Vagina (tissue), 2 donors: ENCODE data around the gene GNA15. TPM values are rescaled to one million over a fixed set of nuclear protein-coding genes. Genes with fewer than 3 reads are reported as not detected.

Experiments
- DNase-seq, 2 donors: peaks; one replicate each; pipeline ENCODE4 v3.0.0-alpha.2; 2017; ENCODE audit errors: extremely low spot score in 2 of 2
- H3K27ac ChIP-seq: fragments of 200-600 bp; sonication (generic); one replicate; pipeline ENCODE4 v1.5.1; 2019
- H3K27me3 ChIP-seq: fragments of 200-600 bp; sonication (generic); one replicate; pipeline ENCODE4 v1.5.1; 2019
- H3K36me3 ChIP-seq, 2 donors: fragments of 200-600 bp; sonication (generic); one replicate each; pipeline ENCODE4 v1.5.1; 2017 to 2019
- H3K4me1 ChIP-seq: fragments of 200-600 bp; sonication (generic); one replicate; pipeline ENCODE4 v1.5.1; 2019
- H3K4me3 ChIP-seq, 2 donors: fragments of 200-600 bp; sonication (generic); 1 replicate in 1 of 2; 2 replicates in 1 of 2; pipeline ENCODE4 v1.5.1; 2016 to 2019
- H3K9me3 ChIP-seq: fragments of 200-600 bp; sonication (generic); one replicate; pipeline ENCODE4 v1.5.1; 2019
- POLR2A ChIP-seq, 2 donors: fragments of 450-650 bp; IDR thresholded peaks; one replicate each; pipeline ENCODE4 v1.6.1; 2017; ENCODE audit warnings: antibody characterized with exemption in 2 of 2, mild to moderate bottlenecking in 2 of 2, moderate library complexity in 2 of 2
- POLR2AphosphoS5 ChIP-seq, 2 donors: sonication (generic); formaldehyde crosslinking; IDR thresholded peaks; one replicate each; pipeline ENCODE4 v1.9.0; 2017; ENCODE audit warnings: antibody characterized with exemption in 2 of 2, mild to moderate bottlenecking in 2 of 2, low read depth in 1 of 2; ENCODE audit not compliant: insufficient read depth in 1 of 2
- intact Hi-C: fragments of 100-400 bp; cut with DNase I; formaldehyde crosslinking; loops from one replicate; pipeline ENCODE4 v1.15.1; 2023
- total RNA-seq: library from RNA; depleted of rRNA; stranded (reverse); fragments of >200 nt; gene quantifications from one replicate; pipeline ENCODE4 v1.2.3, GENCODE V29; 2016
- TF ChIP-seq, protein P1 (sequence below), 3 experiments: fragments of 450-650 bp in 2 of 3; fragments of 200-600 bp in 1 of 3; sonication (generic) in 1 of 3; IDR thresholded peaks; one replicate each; pipeline ENCODE4 v1.5.1; 2017 to 2019; ENCODE audit warnings: antibody characterized with exemption in 3 of 3, mild to moderate bottlenecking in 2 of 3, moderate library complexity in 2 of 3

The GNA15 gene
- total RNA-seq, 1 donor from 2014 or later = 28.2 TPM

- H3K27me3 ChIP-seq = no peaks in the 10 kb centered on the region
Measured at GRCh38 chr19:3149089-3149488, 13.3 kb downstream of the GNA15 start.

DNA sequence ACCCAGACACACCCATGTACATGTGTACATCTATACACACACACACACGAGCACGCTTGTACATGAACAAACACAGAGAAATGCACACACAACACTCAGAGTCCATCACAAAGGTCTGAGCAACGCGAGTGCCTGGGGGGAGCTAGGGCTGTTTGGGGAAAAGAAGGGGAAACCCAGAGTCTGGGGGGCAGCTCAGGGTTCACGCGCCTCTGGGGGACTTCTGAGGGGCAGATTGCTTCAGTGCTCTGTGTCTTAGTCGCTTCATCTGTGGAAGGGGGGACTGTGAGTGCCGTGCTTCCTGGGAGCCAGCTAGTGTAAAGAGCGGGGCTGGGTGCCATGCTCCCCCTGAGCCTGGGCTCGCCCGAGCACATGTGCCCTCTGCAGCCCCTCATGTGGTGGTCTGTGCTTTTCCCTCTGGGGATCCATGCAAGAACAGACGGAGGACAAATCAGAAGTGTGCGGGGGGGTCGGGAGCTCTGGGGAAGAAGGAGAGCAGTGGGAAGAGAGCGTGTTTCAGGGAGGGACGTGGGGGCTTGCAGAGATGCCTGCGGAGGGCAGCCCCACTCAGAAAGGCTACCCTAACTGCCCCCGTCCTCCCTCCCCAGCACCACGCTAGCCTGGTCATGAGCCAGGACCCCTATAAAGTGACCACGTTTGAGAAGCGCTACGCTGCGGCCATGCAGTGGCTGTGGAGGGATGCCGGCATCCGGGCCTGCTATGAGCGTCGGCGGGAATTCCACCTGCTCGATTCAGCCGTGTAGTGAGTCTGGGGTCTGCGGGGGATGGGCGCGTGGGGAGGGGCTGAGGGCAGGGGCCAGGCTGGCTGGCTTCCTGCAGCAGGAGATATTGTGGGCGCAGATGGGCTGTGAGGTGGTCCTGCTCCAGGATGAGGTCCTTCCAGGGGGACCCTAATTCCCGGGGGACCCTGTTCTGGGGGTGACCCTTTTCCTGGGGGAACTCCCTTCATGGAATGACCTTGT lies 14.0 kb downstream of the GNA15 start:
- Histone ChIP-seq H3K27ac (no peak overlapping the region), H3K9me3 (no peaks in the 10 kb centered on the region), H3K27me3 (no peaks in the 10 kb centered on the region), H3K36me3 (no peaks in the 10 kb centered on the region), H3K4me3 (no peak overlapping the region), H3K4me1 (peaks cover 3% of the 10 kb centered on the region)
- no peak for DNase-seq
- intact Hi-C loops = no loop called here
- no peak for TF ChIP-seq POLR2AphosphoS5 (IDR thresholded peaks at IDR 0.05; ENCODE audit: insufficient read depth in 1 of 2, low read depth in 1 of 2)
- TF ChIP-seq, protein P1, sequence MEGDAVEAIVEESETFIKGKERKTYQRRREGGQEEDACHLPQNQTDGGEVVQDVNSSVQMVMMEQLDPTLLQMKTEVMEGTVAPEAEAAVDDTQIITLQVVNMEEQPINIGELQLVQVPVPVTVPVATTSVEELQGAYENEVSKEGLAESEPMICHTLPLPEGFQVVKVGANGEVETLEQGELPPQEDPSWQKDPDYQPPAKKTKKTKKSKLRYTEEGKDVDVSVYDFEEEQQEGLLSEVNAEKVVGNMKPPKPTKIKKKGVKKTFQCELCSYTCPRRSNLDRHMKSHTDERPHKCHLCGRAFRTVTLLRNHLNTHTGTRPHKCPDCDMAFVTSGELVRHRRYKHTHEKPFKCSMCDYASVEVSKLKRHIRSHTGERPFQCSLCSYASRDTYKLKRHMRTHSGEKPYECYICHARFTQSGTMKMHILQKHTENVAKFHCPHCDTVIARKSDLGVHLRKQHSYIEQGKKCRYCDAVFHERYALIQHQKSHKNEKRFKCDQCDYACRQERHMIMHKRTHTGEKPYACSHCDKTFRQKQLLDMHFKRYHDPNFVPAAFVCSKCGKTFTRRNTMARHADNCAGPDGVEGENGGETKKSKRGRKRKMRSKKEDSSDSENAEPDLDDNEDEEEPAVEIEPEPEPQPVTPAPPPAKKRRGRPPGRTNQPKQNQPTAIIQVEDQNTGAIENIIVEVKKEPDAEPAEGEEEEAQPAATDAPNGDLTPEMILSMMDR (IDR thresholded peaks at IDR 0.05) = no peak
- no peak for TF ChIP-seq POLR2A (IDR thresholded peaks at IDR 0.05)

More at GRCh38 chr19:3149089-3149488, 13.3 kb downstream of the GNA15 start:
- Histone ChIP-seq H3K4me3 (no peak overlapping the region), H3K4me1 (no peaks in the 10 kb centered on the region), H3K9me3 (no peaks in the 10 kb centered on the region), H3K36me3 (no peaks in the 10 kb centered on the region), H3K27ac (no peak overlapping the region)
- TF ChIP-seq, protein P1 (IDR thresholded peaks at IDR 0.05) = no peak
- no peak for TF ChIP-seq POLR2A (IDR thresholded peaks at IDR 0.05)
- TF ChIP-seq POLR2AphosphoS5 (IDR thresholded peaks at IDR 0.05; ENCODE audit: insufficient read depth in 1 of 2, low read depth in 1 of 2) = no peak
- DNase-seq = no peak
- intact Hi-C loops = no loop called here

GRCh38 chr19:3150739-3151329 lies 15.0 kb downstream of the GNA15 start:
- Histone ChIP-seq H3K27ac (no peak overlapping the region), H3K27me3 (no peaks in the 10 kb centered on the region), H3K36me3 (no peaks in the 10 kb centered on the region), H3K4me3 (no peak overlapping the region), H3K9me3 (no peaks in the 10 kb centered on the region), H3K4me1 (peaks cover 11% of the 10 kb centered on the region)
- no peak for DNase-seq
- intact Hi-C loops = no loop called here
- no peak for TF ChIP-seq POLR2AphosphoS5 (IDR thresholded peaks at IDR 0.05; ENCODE audit: insufficient read depth in 1 of 2, low read depth in 1 of 2)
- TF ChIP-seq POLR2A (IDR thresholded peaks at IDR 0.05) = no peak
- TF ChIP-seq, protein P1 (IDR thresholded peaks at IDR 0.05) = no peak

- Histone ChIP-seq H3K9me3 (no peaks in the 10 kb centered on the region), H3K27ac (no peak overlapping the region), H3K36me3 (no peaks in the 10 kb centered on the region), H3K4me3 (no peak overlapping the region), H3K27me3 (no peaks in the 10 kb centered on the region), H3K4me1 (peaks cover 11% of the 10 kb centered on the region)
- intact Hi-C loops = no loop called here
- TF ChIP-seq, protein P1 (IDR thresholded peaks at IDR 0.05) = no peak
- TF ChIP-seq POLR2A (IDR thresholded peaks at IDR 0.05) (no peak), POLR2AphosphoS5 (IDR thresholded peaks at IDR 0.05; ENCODE audit: insufficient read depth in 1 of 2, low read depth in 1 of 2) (no peak)
- no peak for DNase-seq
Measured at GRCh38 chr19:3151563-3152418, 16.0 kb downstream of the GNA15 start.
